ENCODE data around the gene AKAP6. TPM values are rescaled to one million over a fixed set of nuclear protein-coding genes. Genes with fewer than 3 reads are reported as not detected.

AKAP6 gene
- total RNA-seq, 2 experiments from 2014 or later, result 0.62 to 0.67 TPM

GRCh38 chr14:32430326-32430725 is 101.2 kb downstream of the AKAP6 start:
- Mint-ChIP-seq H3K4me3 (no peak overlapping the region), H3K9me3 (no peaks in the 10 kb centered on the region), H3K4me1 (no peaks in the 10 kb centered on the region), H3K27ac (no peak overlapping the region), H3K36me3 (ENCODE audit: low read depth) (no peaks in the 10 kb centered on the region), H3K27me3 (no peaks in the 10 kb centered on the region)
- ChIA-PET CTCF (interaction anchor here (1.1 kb wide), 1 partner anchor 175 kb away, joined by 3 read pairs; no protein-coding TSS in a partner anchor), POLR2A (no interaction called here)
- no peak for DNase-seq

- Mint-ChIP-seq H3K36me3 (ENCODE audit: low read depth) (no peaks in the 10 kb centered on the region), H3K27me3 (no peaks in the 10 kb centered on the region), H3K9me3 (no peaks in the 10 kb centered on the region), H3K27ac (no peak overlapping the region), H3K4me1 (peaks cover under 1% of the 10 kb centered on the region), H3K4me3 (no peak overlapping the region)
- POLR2A ChIA-PET, result no interaction called here
- CTCF ChIA-PET, result interaction anchor here (0.9 to 1.0 kb wide), 2 partner anchors 15 to 17 kb away, joined by 3 read pairs; no protein-coding TSS in a partner anchor
- DNase-seq, result no peak
Measured at GRCh38 chr14:32432813-32433538, 103.9 kb downstream of the AKAP6 start.

- CTCF ChIA-PET, result interaction anchor here (1.0 kb wide), 1 partner anchor 15 kb away, joined by 3 read pairs; no protein-coding TSS in a partner anchor
- H3K4me3 Mint-ChIP-seq, result no peak overlapping the region
- H3K27ac Mint-ChIP-seq, result no peak overlapping the region
- no peak for DNase-seq
- H3K36me3 Mint-ChIP-seq (ENCODE audit: low read depth), result no peaks in the 10 kb centered on the region
- peaks cover 12% of the 10 kb centered on the region for H3K4me1 Mint-ChIP-seq
- H3K27me3 Mint-ChIP-seq, result no peaks in the 10 kb centered on the region
- POLR2A ChIA-PET, result no interaction called here
- H3K9me3 Mint-ChIP-seq, result peaks cover under 1% of the 10 kb centered on the region
Measured at GRCh38 chr14:32434180-32434579, 105.1 kb downstream of the AKAP6 start.

- ChIA-PET CTCF (no interaction called here), POLR2A (no interaction called here)
- Mint-ChIP-seq H3K9me3 (peaks cover 6% of the 10 kb centered on the region), H3K4me3 (no peak overlapping the region), H3K36me3 (ENCODE audit: low read depth) (peaks cover 3% of the 10 kb centered on the region), H3K4me1 (peaks cover 13% of the 10 kb centered on the region), H3K27ac (no peak overlapping the region), H3K27me3 (no peaks in the 10 kb centered on the region)
- no peak for DNase-seq
Measured at GRCh38 chr14:32434880-32435279, 105.8 kb downstream of the AKAP6 start.

GRCh38 chr14:32435411-32435810 is 106.3 kb downstream of the AKAP6 start:
- ChIA-PET POLR2A (no interaction called here), CTCF (interaction anchor here (2.3 kb wide), 1 partner anchor 11 kb away, joined by 9 read pairs; no protein-coding TSS in a partner anchor)
- Mint-ChIP-seq H3K9me3 (peaks cover 6% of the 10 kb centered on the region), H3K4me3 (no peak overlapping the region), H3K27me3 (no peaks in the 10 kb centered on the region), H3K27ac (no peak overlapping the region), H3K36me3 (ENCODE audit: low read depth) (peaks cover 3% of the 10 kb centered on the region), H3K4me1 (peaks cover 13% of the 10 kb centered on the region)
- no peak for DNase-seq

- POLR2A ChIA-PET, result no interaction called here
Measured at GRCh38 chr14:32436993-32437392, 107.9 kb downstream of the AKAP6 start.

GRCh38 chr14:32438517-32438916 is 109.4 kb downstream of the AKAP6 start:
- CTCF ChIA-PET, result interaction anchor here (1.0 kb wide), 1 partner anchor 16 kb away, joined by 3 read pairs; no protein-coding TSS in a partner anchor

More at GRCh38 chr14:32436993-32437392, 107.9 kb downstream of the AKAP6 start:
- Mint-ChIP-seq H3K9me3 (peaks cover 8% of the 10 kb centered on the region), H3K36me3 (ENCODE audit: low read depth) (peaks cover 3% of the 10 kb centered on the region), H3K27ac (no peak overlapping the region), H3K4me1 (peaks cover 13% of the 10 kb centered on the region), H3K4me3 (no peak overlapping the region), H3K27me3 (no peaks in the 10 kb centered on the region)
- DNase-seq, result no peak
- CTCF ChIA-PET, result interaction anchor here (1.0 to 2.3 kb wide), 3 partner anchors 9 to 36 kb away, joined by 3 to 9 read pairs (median 3); no protein-coding TSS in a partner anchor

GRCh38 chr14:32443890-32444661 is 115.0 kb downstream of the AKAP6 start:
- no peak overlapping the region for H3K4me3 Mint-ChIP-seq
- H3K27ac Mint-ChIP-seq, result no peak overlapping the region
- CTCF ChIA-PET, result no interaction called here
- H3K27me3 Mint-ChIP-seq, result no peaks in the 10 kb centered on the region
- no peak for DNase-seq
- H3K4me1 Mint-ChIP-seq, result peaks cover 1% of the 10 kb centered on the region
- peaks cover 8% of the 10 kb centered on the region for H3K9me3 Mint-ChIP-seq
- H3K36me3 Mint-ChIP-seq (ENCODE audit: low read depth), result peaks cover 3% of the 10 kb centered on the region
- POLR2A ChIA-PET, result no interaction called here

More at GRCh38 chr14:32438517-32438916, 109.4 kb downstream of the AKAP6 start:
- no peak for DNase-seq
- Mint-ChIP-seq H3K36me3 (ENCODE audit: low read depth) (peaks cover 3% of the 10 kb centered on the region), H3K9me3 (peaks cover 8% of the 10 kb centered on the region), H3K27ac (peak overlapping the region; percentile 68), H3K4me3 (no peak overlapping the region), H3K4me1 (peaks cover 13% of the 10 kb centered on the region), H3K27me3 (no peaks in the 10 kb centered on the region)
- POLR2A ChIA-PET, result no interaction called here

- Mint-ChIP-seq H3K4me3 (no peak overlapping the region), H3K36me3 (ENCODE audit: low read depth) (no peaks in the 10 kb centered on the region), H3K27ac (no peak overlapping the region), H3K4me1 (no peaks in the 10 kb centered on the region), H3K9me3 (no peaks in the 10 kb centered on the region), H3K27me3 (no peaks in the 10 kb centered on the region)
- ChIA-PET POLR2A (no interaction called here), CTCF (interaction anchor here (2.6 kb wide), 1 partner anchor 11 kb away, joined by 9 read pairs; no protein-coding TSS in a partner anchor)
- DNase-seq, result no peak
Measured at GRCh38 chr14:32447371-32447770, 118.3 kb downstream of the AKAP6 start.

- Mint-ChIP-seq H3K27me3 (no peaks in the 10 kb centered on the region), H3K4me3 (no peak overlapping the region), H3K9me3 (no peaks in the 10 kb centered on the region), H3K36me3 (ENCODE audit: low read depth) (no peaks in the 10 kb centered on the region), H3K27ac (no peak overlapping the region), H3K4me1 (no peaks in the 10 kb centered on the region)
- no peak for DNase-seq
- ChIA-PET POLR2A (no interaction called here), CTCF (interaction anchor here (1.1 kb wide), 1 partner anchor 16 kb away, joined by 3 read pairs; no protein-coding TSS in a partner anchor)
Measured at GRCh38 chr14:32449648-32450047, 120.5 kb downstream of the AKAP6 start.

- DNase-seq, result no peak
- H3K27ac Mint-ChIP-seq, result no peak overlapping the region
- ChIA-PET POLR2A (no interaction called here), CTCF (no interaction called here)
- no peak overlapping the region for H3K4me3 Mint-ChIP-seq
- H3K36me3 Mint-ChIP-seq (ENCODE audit: low read depth), result no peaks in the 10 kb centered on the region
- H3K9me3 Mint-ChIP-seq, result no peaks in the 10 kb centered on the region
- H3K27me3 Mint-ChIP-seq, result no peaks in the 10 kb centered on the region
- H3K4me1 Mint-ChIP-seq, result no peaks in the 10 kb centered on the region
Measured at GRCh38 chr14:32450919-32451675, 122.0 kb downstream of the AKAP6 start.

- Mint-ChIP-seq H3K4me3 (no peak overlapping the region), H3K36me3 (ENCODE audit: low read depth) (no peaks in the 10 kb centered on the region), H3K9me3 (no peaks in the 10 kb centered on the region), H3K4me1 (no peaks in the 10 kb centered on the region), H3K27me3 (no peaks in the 10 kb centered on the region), H3K27ac (no peak overlapping the region)
- POLR2A ChIA-PET, result no interaction called here
- CTCF ChIA-PET, result interaction anchor here (1.3 kb wide), 1 partner anchor 17 kb away, joined by 3 read pairs; no protein-coding TSS in a partner anchor
- no peak for DNase-seq
Measured at GRCh38 chr14:32453857-32454810, 125.0 kb downstream of the AKAP6 start.

All from activated CD4-positive, alpha-beta T cell treated with anti-CD3 and anti-CD28 coated beads, Interleukin-2, amount 10 ng/mL, durations not matched to agents 7 days and 5 days (primary cell).